ENCODE results near the gene IL4. TPM values are rescaled to one million over a fixed set of nuclear protein-coding genes. Genes with fewer than 3 reads are reported as not detected.

The IL4 gene
- total and polyA plus RNA-seq, 2 experiments from 2014 or later: not detected

- TF ChIP-seq, protein P1, sequence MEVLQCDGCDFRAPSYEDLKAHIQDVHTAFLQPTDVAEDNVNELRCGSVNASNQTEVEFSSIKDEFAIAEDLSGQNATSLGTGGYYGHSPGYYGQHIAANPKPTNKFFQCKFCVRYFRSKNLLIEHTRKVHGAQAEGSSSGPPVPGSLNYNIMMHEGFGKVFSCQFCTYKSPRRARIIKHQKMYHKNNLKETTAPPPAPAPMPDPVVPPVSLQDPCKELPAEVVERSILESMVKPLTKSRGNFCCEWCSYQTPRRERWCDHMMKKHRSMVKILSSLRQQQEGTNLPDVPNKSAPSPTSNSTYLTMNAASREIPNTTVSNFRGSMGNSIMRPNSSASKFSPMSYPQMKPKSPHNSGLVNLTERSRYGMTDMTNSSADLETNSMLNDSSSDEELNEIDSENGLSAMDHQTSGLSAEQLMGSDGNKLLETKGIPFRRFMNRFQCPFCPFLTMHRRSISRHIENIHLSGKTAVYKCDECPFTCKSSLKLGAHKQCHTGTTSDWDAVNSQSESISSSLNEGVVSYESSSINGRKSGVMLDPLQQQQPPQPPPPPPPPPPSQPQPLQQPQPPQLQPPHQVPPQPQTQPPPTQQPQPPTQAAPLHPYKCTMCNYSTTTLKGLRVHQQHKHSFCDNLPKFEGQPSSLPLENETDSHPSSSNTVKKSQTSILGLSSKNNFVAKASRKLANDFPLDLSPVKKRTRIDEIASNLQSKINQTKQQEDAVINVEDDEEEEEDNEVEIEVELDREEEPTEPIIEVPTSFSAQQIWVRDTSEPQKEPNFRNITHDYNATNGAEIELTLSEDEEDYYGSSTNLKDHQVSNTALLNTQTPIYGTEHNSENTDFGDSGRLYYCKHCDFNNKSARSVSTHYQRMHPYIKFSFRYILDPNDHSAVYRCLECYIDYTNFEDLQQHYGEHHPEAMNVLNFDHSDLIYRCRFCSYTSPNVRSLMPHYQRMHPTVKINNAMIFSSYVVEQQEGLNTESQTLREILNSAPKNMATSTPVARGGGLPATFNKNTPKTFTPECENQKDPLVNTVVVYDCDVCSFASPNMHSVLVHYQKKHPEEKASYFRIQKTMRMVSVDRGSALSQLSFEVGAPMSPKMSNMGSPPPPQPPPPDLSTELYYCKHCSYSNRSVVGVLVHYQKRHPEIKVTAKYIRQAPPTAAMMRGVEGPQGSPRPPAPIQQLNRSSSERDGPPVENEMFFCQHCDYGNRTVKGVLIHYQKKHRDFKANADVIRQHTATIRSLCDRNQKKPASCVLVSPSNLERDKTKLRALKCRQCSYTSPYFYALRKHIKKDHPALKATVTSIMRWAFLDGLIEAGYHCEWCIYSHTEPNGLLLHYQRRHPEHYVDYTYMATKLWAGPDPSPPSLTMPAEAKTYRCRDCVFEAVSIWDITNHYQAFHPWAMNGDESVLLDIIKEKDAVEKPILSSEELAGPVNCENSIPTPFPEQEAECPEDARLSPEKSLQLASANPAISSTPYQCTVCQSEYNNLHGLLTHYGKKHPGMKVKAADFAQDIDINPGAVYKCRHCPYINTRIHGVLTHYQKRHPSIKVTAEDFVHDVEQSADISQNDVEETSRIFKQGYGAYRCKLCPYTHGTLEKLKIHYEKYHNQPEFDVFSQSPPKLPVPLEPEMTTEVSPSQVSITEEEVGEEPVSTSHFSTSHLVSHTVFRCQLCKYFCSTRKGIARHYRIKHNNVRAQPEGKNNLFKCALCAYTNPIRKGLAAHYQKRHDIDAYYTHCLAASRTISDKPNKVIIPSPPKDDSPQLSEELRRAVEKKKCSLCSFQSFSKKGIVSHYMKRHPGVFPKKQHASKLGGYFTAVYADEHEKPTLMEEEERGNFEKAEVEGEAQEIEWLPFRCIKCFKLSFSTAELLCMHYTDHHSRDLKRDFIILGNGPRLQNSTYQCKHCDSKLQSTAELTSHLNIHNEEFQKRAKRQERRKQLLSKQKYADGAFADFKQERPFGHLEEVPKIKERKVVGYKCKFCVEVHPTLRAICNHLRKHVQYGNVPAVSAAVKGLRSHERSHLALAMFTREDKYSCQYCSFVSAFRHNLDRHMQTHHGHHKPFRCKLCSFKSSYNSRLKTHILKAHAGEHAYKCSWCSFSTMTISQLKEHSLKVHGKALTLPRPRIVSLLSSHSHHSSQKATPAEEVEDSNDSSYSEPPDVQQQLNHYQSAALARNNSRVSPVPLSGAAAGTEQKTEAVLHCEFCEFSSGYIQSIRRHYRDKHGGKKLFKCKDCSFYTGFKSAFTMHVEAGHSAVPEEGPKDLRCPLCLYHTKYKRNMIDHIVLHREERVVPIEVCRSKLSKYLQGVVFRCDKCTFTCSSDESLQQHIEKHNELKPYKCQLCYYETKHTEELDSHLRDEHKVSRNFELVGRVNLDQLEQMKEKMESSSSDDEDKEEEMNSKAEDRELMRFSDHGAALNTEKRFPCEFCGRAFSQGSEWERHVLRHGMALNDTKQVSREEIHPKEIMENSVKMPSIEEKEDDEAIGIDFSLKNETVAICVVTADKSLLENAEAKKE (CRISPR knock-in tag; IDR thresholded peaks at IDR 0.05): no peak
- TF ChIP-seq EZH2phosphoT487 (IDR thresholded peaks at IDR 0.05; ENCODE audit: unreplicated experiment) (no peak), CREB1 (CRISPR knock-in tag; IDR thresholded peaks at IDR 0.05; ENCODE audit: low read depth) (no peak), EZH2 (IDR thresholded peaks at IDR 0.05; ENCODE audit: low read depth, unreplicated experiment) (no peak)
Observed at GRCh38 chr5:132667309-132667708, 6.5 kb upstream of the IL4 start (continued).

GRCh38 chr5:132667761-132668705 lies 5.8 kb upstream of the IL4 start:
- Histone ChIP-seq H3K27ac (ENCODE audit: low read depth) (no peak overlapping the region), H3K36me3 (ENCODE audit: insufficient read depth) (no peaks in the 10 kb centered on the region), H3K4me3 (no peak overlapping the region), H4K20me1 (replicated peaks; ENCODE audit: insufficient read depth) (no peaks in the 10 kb centered on the region), H3K4me1 (ENCODE audit: insufficient read depth) (no peaks in the 10 kb centered on the region), H2AFZ (peak overlapping the region; percentile 56; the same call in 1 of the 2 replicates), H3F3A (replicated peaks; ENCODE audit: low read depth) (no peaks in the 10 kb centered on the region), H3K27me3 (ENCODE audit: insufficient read depth) (no peaks in the 10 kb centered on the region), H3K79me2 (replicated peaks; ENCODE audit: insufficient read depth) (no peaks in the 10 kb centered on the region), H3K9me2 (ENCODE audit: insufficient read depth) (peaks cover 2% of the 10 kb centered on the region; the same call in 1 of the 2 replicates), H3K4me2 (no peak overlapping the region)
- peaks cover 15% of the 10 kb centered on the region for H3K4me1 Mint-ChIP-seq
- peaks cover 20% of the 10 kb centered on the region for H3K27me3 Mint-ChIP-seq (ENCODE audit: insufficient read depth, low read depth, poor library complexity)
- ATAC-seq (peak; percentile 17; the same call in 1 of the 3 replicates), DNase-seq (ENCODE audit: low spot score) (no peak)
- no peaks in the 10 kb centered on the region; the same call in 2 of the 3 replicates for H3K36me3 Mint-ChIP-seq (ENCODE audit: low read depth)
- no peak overlapping the region for H3K4me3 Mint-ChIP-seq
- H3K27ac Mint-ChIP-seq: no peak overlapping the region
- H3K9me3 Mint-ChIP-seq: no peaks in the 10 kb centered on the region; the same call in 2 of the 3 replicates
- TF ChIP-seq, protein P1 (CRISPR knock-in tag; IDR thresholded peaks at IDR 0.05): no peak
- TF ChIP-seq NANOG (IDR thresholded peaks at IDR 0.05; ENCODE audit: borderline replicate concordance): no peak
- TF ChIP-seq EZH2 (IDR thresholded peaks at IDR 0.05; ENCODE audit: low read depth, unreplicated experiment): no peak
- TF ChIP-seq ZNF114 (CRISPR knock-in tag; IDR thresholded peaks at IDR 0.05): no peak
